Keratinocyte (primary cell): Measurements from ENCODE around the gene FBLN1.

Experiments used
- CTCF ChIP-seq, 3 experiments: IDR thresholded peaks in 1 of 3; conservative IDR thresholded peaks in 1 of 3; optimal IDR thresholded peaks in 1 of 3; 2 replicates in 2 of 3; 3 replicates in 1 of 3; pipeline versions ENCODE3 to v1.5.1; 2011; ENCODE audit warnings: low read length in 3 of 3, mild to moderate bottlenecking in 3 of 3, moderate library complexity in 2 of 3, control low read depth in 1 of 3, inconsistent platforms in 1 of 3; ENCODE audit not compliant: insufficient read depth in 2 of 3; ENCODE audit errors: extremely low read depth in 1 of 3
- EZH2 ChIP-seq: IDR thresholded peaks from one replicate; pipeline ENCODE4 v1.6.1; 2012; ENCODE audit warnings: inconsistent platforms, mild to moderate bottlenecking, low read length, moderate library complexity

GRCh38 chr22:45603619-45604018 lies 100.9 kb downstream of the FBLN1 start:
- TF ChIP-seq CTCF (optimal IDR thresholded peaks at IDR 0.05 in 1 of 3, IDR thresholded peaks at IDR 0.05 in 1 of 3, conservative IDR thresholded peaks at IDR 0.05 in 1 of 3; ENCODE audit: extremely low read depth in 1 of 3, insufficient read depth in 2 of 3, low read length in 3 of 3) (no peak), EZH2 (no peak)
